HG02970 (cell line): Measurements from ENCODE around the gene PLEKHA4.
"Not testable (repeated sequence)": the region's sequence is repeated elsewhere in the genome, so short reads cannot be mapped to it uniquely, and the experiment has no call there.

ENCODE experiments used
- ATAC-seq: cut with Tn5 transposase; IDR thresholded peaks from one replicate; pipeline ENCODE4 v1.9.1; 2021; ENCODE audit warnings: mild to moderate bottlenecking, moderate library complexity, moderate number of reproducible peaks; ENCODE audit not compliant: unreplicated experiment, low FRiP score

Gene PLEKHA4

DNA sequence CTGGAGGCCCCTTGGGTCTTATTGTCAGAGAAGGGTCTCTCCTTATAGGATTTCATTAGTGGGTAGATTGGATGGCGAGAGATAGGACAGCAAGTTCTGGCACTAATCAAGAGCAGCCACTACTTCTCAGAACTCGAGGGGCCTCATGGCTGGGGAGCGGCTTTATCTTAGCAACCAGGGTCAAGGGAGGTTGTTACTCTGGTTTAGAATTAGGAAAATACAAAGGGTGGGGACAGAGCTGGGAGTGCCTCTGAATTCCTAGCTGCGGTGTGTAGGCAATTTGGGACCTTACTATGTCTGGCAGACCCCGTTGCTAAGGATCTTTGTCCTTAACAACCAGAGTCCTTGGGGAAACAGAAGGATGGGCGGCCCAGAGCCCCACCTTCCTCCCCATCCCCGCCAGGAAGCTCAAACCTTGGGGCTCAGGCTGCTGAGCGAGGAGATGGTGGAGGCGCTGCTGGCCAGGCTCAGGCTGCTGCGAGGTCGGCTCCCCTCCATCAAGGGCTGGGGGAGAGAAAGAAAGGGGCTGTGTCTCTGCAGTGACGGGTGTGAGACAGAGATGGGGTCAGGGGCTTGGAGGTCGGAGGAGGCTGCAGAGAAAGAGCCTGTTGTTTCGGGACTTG lies 1.2 kb downstream of the PLEKHA4 start:
- ATAC-seq = no peak

DNA sequence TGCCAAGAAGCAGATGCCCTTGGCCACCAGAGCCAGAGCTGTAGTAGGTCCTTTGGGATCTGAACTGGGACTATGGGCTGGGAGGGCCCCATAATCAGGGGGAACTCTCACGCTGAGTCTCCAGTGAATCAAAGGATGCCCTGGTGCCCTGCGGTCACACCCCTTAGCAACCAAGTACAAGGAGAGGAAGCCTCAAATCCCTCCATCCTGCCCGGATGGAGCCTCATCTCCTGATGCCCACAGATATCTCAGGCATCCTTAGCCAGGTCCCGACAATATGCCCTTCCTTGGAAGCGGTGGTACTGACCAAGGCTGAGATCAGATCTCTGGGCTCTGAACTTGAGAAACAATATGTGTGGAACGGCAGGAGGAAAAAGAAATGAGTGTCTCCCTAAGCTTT lies 1.7 kb downstream of the PLEKHA4 start:
- no peak for ATAC-seq

DNA sequence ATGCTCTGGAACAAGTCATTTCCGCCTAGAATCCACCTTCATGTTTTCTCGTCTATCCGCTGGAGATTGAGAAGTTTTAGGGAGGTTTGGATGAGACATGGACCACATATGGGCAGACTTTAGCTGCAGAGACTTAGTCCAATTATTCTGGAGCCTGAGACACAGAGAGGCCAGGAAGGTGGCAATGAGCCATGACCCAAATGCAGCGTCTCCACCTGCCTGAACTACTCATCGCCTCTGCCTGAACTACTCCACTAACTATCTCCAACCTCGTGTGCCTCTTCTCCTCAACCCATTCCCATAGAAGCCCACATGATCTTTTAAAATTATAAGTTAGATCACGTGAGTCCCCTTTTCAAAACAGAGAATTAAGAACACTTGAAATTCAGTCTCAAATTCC lies 5.6 kb downstream of the PLEKHA4 start:
- no peak for ATAC-seq

DNA sequence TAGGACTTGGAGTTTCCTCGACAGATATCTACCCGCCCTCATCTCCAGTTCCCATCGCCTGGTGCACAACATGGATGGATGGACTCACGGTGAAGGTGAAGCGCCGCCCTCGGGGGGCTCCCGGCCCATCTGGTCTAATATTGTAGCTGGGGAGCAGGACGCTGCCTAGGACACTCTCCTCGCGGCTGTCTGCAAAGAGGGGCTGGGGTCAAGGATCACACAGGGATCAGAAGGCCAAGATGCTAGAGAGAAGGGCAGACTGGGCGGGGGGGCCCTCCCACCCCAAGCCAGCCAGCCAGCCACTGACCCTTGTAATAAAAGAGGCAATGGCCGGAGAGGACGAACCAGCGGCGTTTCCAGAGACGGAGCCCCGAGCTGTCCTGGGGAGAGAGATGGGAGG lies 7.1 kb downstream of the PLEKHA4 start:
- ATAC-seq = no peak

DNA sequence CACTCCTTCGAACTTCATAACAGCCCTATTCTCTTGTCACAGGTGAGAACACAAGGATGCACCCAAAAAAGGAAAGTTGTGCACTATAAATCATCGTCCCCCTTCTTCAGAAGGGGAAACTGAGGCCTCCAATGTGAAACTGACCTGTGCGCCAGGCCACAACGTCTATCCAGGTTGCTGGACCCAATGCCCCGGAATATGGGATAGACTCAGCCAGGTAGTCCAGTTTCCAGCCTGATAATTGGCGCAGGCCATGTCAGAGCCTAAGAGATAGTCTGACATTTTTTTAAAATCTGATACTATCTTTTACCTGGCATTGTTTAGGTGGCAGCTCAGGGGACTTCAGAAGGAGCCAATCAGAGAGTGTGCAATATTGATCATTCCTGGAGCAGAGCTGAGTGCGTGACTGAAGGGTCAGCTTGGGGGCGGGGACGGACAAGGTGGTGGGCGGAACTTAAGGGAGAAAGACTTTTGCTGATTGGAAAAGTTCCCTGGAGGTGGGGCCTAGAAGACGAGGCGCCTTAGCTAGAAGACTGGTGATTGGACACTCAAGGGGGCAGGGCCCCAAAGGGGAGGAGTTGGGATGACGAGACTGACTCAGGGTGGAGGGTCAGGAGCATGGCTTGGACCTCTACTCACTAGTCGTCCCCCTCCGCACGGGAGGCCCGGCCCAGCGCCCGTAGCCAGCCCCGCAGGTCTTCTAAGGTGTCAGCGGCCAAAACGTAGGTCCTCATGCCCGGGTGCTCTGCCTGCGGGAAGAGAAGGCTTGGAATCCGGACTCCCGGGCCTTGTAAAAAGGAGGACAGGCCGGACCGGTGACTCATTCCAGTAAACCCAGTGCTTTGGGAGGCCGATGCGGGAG lies 8.5 kb downstream of the PLEKHA4 start:
- no peak for ATAC-seq

DNA sequence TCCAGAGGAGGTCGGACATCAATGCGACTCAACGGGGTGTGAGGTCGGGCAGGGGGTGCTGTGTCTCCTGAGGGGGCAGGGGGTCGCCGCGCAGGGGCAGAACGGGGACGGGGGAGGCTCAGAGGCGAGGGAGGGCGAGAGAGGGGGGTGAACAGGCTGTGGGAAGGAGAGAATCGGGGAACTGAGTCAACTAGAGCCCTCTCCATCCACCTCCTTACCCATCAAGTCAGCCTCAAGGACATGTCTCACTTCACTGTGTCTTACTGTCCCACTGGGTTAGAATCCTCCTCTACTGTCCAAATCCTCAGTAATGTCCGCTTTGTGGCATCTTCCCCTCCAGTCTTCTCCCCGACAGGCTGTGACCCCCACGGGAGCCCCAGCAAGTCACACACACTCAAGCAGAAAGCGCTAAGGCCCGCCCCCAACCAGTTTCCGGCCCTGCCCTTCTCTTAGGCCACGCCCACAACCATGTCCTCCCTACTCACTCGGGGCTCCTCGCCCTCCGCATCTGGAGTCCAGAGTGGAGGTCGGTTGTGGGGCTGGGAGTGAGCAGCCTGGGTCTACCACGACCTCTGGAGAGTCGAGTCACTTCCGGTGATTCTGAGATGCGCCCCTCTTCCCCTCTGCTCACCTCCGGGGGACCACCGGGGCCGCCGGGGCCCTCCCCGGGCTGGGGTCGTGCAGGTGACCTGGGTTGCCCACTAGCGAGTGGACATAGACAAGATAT lies 9.3 kb downstream of the PLEKHA4 start:
- ATAC-seq = no peak

DNA sequence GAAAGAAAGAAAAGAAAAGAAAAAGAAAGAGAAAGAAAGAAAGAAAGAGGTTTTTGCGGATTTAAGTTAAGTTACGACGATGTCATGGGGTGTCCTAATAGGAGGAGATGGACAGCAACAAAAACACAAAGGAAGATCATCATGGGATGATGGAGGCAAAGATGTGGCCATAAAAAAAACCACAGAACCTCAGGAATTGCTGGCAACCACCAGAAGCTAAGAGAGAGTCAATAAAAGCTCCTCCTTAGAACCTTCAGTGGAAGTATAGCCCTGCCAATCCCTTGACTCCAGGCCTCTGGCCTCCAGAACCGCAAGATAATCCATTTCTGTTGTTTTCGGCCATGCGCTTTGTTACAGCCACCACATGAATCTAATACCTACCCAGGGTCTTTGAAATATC lies 11.5 kb downstream of the PLEKHA4 start:
- no peak for ATAC-seq

DNA sequence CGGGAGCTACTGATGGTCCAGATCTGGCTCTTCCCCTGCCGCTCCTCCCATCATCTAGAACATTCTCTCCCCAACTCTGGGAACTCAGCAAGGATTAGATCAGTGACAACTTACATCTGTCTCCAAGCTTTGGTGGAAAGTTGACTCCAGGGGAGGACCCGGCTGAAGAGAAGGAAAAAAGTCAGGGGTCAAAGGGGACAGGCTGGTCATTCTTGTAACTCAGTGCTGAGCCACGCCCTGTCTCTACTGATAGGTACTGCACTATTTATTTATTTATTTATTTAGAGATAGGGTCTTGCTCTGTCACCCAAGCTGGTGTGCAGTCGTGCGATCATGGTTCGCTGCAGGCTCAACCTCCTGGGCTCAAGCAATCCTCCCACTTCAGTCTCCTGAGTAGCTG lies 14.3 kb downstream of the PLEKHA4 start:
- ATAC-seq = no peak

DNA sequence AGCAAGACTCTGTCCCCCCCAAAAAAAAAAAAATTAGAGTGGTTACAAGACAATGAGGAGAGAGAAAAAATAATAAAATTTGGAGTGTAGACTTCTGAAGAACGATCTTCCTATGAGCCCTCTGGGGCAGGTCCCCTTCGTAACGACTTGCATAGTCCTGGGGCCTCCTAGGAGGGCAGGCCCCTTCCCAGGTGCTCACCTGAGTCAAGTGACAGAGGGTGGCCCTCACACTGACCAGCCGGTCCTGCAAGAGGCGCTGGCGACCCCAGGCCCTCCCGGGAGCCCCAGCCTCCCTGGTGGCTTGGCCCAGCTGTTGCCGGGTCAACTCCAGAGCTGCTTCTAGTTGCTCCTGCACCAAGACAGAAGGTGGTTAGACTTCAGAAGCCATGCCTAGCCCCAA lies 14.9 kb downstream of the PLEKHA4 start:
- ATAC-seq = no peak

DNA sequence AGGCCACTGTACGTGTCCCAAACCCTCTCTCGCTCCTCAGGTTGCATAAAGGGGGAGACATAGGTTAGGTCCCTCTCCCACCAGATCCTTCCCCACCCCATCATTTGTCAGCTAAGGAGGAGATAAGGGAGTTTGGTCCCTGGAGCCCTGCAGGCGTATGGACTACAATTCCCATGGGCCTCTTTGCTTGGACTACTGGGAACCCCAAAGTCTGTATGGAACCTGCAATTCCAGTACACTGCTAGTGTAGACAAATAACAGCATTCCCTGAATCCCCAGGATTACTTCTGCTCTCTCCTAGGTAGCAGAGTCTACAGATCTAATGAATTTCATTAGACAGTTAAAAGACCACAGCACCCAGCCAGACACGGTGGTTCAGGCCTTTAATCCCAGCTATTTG lies 16.1 kb downstream of the PLEKHA4 start:
- ATAC-seq = no peak

DNA sequence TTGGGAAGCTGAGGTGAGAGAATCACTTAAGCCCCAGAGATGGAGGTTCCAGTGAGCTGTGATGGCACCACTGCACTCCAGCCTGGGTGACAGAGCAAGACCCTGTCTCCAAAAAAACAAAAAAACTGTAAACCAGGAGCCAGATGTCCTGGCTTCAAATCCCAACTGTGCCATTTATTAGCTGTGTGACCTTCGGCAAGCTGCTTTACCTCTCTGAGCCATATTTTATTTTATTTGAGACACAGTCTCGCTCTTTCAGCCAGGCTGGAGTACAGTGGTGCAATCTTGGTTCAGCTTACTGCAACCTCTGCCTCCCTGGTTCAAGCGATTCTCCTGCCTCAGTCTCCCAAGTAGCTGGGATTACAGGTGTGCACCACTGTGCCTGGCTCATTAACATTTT lies 21.8 kb downstream of the PLEKHA4 start:
- not testable (repeated sequence) for ATAC-seq

DNA sequence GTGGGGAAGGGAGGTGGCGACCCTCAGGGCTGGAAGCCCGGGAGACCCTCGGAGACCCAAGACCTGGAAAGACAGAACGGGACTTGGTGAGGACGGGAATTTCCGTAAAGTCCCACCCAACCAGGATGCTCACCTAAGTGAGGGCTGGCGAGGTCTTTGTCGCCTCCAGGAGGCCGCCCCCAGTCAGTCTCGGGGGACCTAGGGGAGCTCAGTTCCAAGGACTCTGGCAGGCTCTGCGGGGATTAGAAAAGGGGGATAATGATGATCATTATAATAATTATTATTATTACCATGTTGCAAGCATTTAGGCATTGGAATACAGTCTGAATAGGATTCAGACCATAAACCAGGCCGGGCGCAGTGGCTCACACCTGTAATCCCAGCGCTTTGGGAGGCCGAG lies 23.0 kb downstream of the PLEKHA4 start:
- ATAC-seq = no peak

DNA sequence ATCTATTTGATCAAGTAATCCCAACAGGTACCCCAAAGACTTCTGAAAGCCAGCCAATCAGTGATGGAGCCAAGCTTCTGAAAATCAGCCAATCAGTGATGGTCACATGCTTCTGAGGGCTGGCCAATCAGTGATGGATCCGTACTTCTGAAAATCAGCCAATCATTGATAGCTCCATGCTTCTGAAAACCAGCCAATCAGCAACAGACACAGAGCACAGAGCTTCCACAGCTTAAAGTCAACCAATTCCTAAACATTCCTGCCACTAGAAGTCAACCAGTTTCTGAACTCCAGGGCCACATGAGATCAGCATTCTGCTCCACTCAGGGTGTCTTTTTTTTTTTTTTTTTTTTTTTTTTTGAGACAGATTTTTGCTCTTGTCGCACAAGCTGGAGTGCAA lies 23.9 kb downstream of the PLEKHA4 start:
- ATAC-seq = no peak

DNA sequence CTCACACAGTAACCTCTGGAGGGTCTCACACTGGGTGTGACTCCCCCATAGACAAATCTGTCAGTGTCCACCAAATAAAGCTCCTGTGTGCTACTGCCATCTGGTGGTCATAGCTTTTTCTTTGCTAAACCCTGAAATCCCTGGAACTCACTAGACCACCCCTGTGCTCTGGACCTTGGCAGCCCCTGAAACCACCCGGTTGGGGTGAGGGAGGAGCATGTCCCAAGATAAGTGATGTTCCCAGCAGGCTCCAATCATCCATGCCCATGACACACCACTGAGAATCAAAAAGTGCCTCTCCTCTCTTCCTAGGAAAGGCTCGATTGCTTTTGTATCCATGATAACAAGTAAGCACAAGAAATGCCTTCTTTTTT lies 25.6 kb downstream of the PLEKHA4 start:
- ATAC-seq = no peak

DNA sequence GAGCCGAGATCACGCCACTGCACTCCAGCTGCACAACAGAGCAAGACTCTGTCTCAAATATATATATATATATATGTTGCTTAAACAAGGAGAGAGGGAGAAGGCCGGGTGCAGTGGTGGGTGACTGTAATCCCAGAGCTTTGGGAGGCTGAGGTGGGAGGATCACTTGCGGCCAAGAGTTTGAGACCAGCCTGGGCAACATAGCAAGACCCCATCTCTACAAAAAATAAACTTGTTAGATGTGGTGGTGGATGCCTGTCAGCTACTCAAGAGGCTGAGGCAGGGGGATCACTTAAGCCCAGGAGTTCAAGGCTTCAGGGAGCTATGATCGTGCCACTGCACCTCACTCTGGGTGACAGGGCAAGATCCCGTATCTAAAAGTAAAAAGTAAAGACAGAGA lies 26.8 kb downstream of the PLEKHA4 start:
- no peak for ATAC-seq

DNA sequence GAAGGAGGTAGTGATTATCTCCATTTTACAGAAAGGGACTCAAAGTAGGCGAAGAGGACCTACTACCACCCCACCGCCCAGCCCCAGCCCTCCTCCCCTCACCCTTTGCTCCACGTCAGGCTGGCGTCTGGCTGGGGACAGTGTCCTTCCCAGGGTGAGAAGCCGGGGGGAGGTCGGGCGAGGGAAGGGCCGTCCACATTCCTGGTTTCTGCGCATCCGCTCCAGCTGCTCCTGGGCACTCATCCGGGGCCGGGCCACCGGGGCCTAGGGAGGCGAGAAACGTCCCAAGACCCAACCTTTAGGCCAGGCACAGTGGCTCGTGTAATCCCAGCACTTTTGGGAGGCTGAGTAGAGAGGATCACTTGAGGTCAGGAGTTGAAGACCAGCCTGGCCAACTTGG lies 27.4 kb downstream of the PLEKHA4 start:
- ATAC-seq = no peak

DNA sequence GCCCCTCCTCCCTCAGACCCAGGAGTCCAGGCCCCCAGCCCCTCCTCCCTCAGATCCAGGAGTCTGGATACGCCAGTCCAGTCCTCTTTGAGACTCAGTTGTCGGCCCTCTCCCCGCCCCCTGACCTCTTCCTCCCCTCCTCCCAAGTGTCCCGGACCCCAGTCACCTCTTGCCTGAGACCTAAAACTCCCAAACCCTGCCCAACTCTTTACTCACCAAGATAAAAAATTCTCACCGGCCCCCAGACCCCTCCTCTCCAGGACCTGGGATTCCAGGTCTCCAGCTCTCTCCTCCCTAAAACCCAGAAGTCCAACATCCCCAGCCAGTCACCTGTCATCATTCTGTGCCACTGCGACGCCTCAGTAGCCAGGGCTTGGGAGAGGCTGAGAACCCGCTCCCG lies 30.7 kb downstream of the PLEKHA4 start:
- ATAC-seq = no peak

DNA sequence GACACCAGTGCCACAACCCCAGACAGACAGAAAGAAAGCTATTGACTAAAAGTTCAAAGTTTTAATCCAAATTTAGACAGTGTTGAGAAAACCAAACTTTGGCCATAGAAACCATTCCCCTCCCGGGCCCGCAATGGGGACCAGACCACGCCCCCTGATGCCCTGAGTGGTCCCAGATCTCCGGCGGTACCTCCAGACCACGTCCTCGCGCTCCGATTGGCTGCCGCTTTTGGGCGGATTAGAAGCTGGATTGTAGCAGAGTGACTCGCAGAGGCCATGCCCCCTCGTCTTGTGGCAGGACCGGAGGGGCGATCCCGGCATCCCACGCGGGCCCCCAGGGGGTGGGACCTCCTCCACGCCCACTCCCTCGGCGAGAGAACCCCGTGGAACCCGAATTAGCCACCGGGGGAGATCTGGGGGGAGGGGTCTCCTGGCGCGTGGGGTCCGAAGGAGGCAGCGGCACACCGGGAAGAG lies 31.3 kb downstream of the PLEKHA4 start:
- no peak for ATAC-seq

DNA sequence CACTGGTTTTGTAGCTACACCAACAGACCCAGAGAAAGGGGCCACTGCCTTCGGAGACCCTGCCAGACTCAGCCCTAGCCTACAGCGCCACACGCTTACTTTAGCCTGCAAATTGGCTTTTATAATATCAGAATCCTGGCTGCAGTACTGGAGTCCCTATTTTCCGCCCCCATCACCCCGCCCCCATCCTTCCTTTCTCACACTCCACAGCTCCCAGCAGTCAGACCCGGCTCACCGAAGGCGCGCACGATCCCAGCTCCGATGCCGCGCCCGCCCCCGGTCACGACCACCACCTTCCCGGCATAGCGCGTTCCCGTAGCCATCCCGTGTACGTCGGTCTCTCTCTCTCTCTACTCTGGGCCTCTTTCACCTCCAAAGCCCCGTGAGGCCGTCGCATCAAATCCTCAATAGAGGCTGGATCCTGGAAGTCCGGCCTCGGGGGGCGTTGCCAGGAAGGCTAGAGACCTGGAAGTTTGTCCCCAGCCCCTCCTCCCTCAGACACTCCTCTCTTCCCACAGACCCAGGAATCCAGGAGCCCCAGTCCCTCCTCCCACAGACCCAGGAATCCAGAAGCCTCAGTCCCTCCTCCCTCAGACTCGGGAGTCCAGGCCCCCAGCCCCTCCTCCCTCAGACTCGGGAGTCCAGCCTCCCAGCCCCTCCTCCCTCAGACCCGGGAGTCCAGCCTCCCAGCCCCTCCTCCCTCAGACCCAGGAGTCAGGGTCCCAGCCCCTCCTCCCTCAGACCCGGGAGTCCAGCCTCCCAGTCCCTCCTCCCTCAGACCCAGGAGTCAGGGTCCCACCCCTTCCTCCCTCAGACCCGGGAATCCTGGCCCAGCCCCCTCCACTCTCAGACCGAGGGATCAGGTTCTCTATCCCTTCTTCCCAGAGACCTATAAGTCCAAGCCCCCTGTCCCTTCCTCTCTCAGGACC lies 32.1 kb downstream of the PLEKHA4 start, which contains the start of gene HSD17B14:
TSS of gene HSD17B14 (minus strand) at position 403 of the 929 bp plus-strand sequence. CDS start at position 323, 80 bp downstream.
- no peak for ATAC-seq

DNA sequence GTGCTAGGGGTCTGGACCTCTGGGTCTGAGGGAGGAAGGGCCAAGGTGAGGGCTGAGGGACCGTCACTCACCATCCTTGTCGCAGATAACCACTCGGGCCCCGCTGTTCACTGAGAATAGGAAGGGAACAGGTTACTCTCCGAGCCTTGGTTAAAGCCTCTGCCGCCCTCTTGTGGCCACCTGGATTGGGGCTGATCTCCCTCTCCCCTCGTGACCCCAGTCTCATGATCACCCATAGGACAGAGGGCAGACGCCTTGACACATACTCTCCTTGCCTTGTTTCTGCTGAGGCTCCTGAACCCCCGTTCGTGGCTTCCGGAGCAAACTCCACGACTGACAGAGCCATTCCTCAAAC lies 32.7 kb downstream of the PLEKHA4 start:
- ATAC-seq = peak; percentile 71
